HepG2 (cell line): ENCODE data around the gene NDRG3. TPM values are rescaled to one million over a fixed set of nuclear protein-coding genes. Genes with fewer than 3 reads are reported as not detected.
A peak's percentile ranks its signal among the peaks of the same experiment; 100 is the strongest.

Source experiments
- ATAC-seq: fragments of 200-7000 bp; cut with Tn5 transposase; 3 replicates; pipeline ENCODE4 v1.9.1; 2020; ENCODE audit warnings: mild to moderate bottlenecking, moderate library complexity
- BruUV-seq: library from RNA; stranded (reverse); fragments of 400-500 nt; replicated peaks from 2 replicates; lab custom pipeline; 2021; lab: Mats Ljungman, UMichigan
- CTCF ChIA-PET: fragments of 300-600 bp; formaldehyde crosslinking; extraction: SDS; loops from one replicate; lab custom pipeline; 2021; ENCODE audit warnings: low total read pairs, inconsistent platforms, low intra/inter-chr PET ratio; lab: Yijun Ruan, JAX
- POLR2A ChIA-PET: fragments of 350-600 bp; sonication (Branson Sonifier 250); formaldehyde crosslinking; loops from one replicate; lab custom pipeline; 2020; ENCODE audit warnings: antibody characterized with exemption, inconsistent platforms; lab: Yijun Ruan, JAX
- DNase-seq: peaks from one replicate; pipeline ENCODE4 v3.0.0-alpha.2; 2015; ENCODE audit warnings: low spot score
- FAIRE-seq: peaks from 3 replicates; lab custom pipeline; 2011; peaks lifted over from hg19 to GRCh38; lab: Jason Lieb, UNC
- H2AFZ ChIP-seq: one replicate; pipeline ENCODE4 v1.6.1; 2011; ENCODE audit warnings: low read length, inconsistent platforms
- H3K27ac ChIP-seq: fragments of 300-600 bp; 3 replicates; pipeline ENCODE4 v1.8.0; 2011; ENCODE audit warnings: mixed run types, mild to moderate bottlenecking, mixed read lengths, low read length, inconsistent platforms; ENCODE audit not compliant: insufficient read depth; ENCODE audit errors: extremely low read length
- H3K27me3 ChIP-seq, 2 experiments: fragments of 200-600 bp in 1 of 2; 2 replicates in 1 of 2; 3 replicates in 1 of 2; pipeline versions ENCODE4 v1.6.0 to v1.8.0; 2011; ENCODE audit warnings: low read length in 2 of 2, mild to moderate bottlenecking in 2 of 2, moderate library complexity in 2 of 2, inconsistent platforms in 1 of 2; ENCODE audit not compliant: insufficient read depth in 2 of 2, control insufficient read depth in 1 of 2
- H3K36me3 ChIP-seq, 2 experiments: fragments of 200-600 bp in 1 of 2; replicated peaks in 1 of 2; 2 replicates in 1 of 2; 3 replicates in 1 of 2; pipeline versions ENCODE4 v1.5.1 to v1.8.0; 2011; ENCODE audit warnings: low read length in 2 of 2, inconsistent platforms in 1 of 2; ENCODE audit not compliant: insufficient read depth in 2 of 2, control insufficient read depth in 1 of 2
- H3K4me1 ChIP-seq: 2 replicates; pipeline ENCODE4 v1.5.1; 2012; ENCODE audit warnings: low read length, inconsistent platforms; ENCODE audit not compliant: insufficient read depth
- H3K4me2 ChIP-seq: 2 replicates; pipeline ENCODE4 v1.6.0; 2011; ENCODE audit warnings: low read depth, low read length, inconsistent platforms
- H3K4me3 ChIP-seq, 3 experiments: fragments of 200-600 bp in 1 of 3; sonication (generic), shearing (Covaris generic) in 1 of 3; replicated peaks in 1 of 3; 2 replicates each; pipeline ENCODE4 v1.5.1; 2011 to 2016; ENCODE audit warnings: low read length in 3 of 3, inconsistent platforms in 2 of 3, low read depth in 2 of 3, mild to moderate bottlenecking in 2 of 3, control low read depth in 1 of 3, mixed read lengths in 1 of 3; ENCODE audit not compliant: insufficient read depth in 1 of 3
- H3K79me2 ChIP-seq: one replicate; pipeline ENCODE4 v1.6.1; 2011; ENCODE audit warnings: low read length, inconsistent platforms; ENCODE audit not compliant: insufficient read depth
- H3K9ac ChIP-seq: 2 replicates; pipeline ENCODE4 v1.6.0; 2011; ENCODE audit warnings: mild to moderate bottlenecking, low read depth, low read length, inconsistent platforms; ENCODE audit not compliant: insufficient read depth
- H3K9me3 ChIP-seq: 2 replicates; pipeline ENCODE4 v1.5.1; 2012; ENCODE audit warnings: mild to moderate bottlenecking, low read length
- H4K20me1 ChIP-seq: 2 replicates; pipeline ENCODE4 v1.6.0; 2011; ENCODE audit warnings: inconsistent platforms, mild to moderate bottlenecking, low read length, moderate library complexity; ENCODE audit not compliant: insufficient read depth
- ARNT2 ChIP-seq: sonication (generic); formaldehyde crosslinking; IDR thresholded peaks from 2 replicates; pipeline ENCODE4 v1.8.0; 2022; ENCODE audit warnings: mild to moderate bottlenecking, low read depth, missing genetic modification reagents, moderate library complexity
- FOXA1 ChIP-seq, 2 experiments: fragments of 450-650 bp in 1 of 2; sonication (generic) in 1 of 2; formaldehyde crosslinking in 1 of 2; IDR thresholded peaks; 2 replicates each; pipeline versions ENCODE4 v1.4.0 to v1.6.1; 2016 to 2020; ENCODE audit warnings: missing genetic modification reagents in 1 of 2
- FOXK1 ChIP-seq: sonication (generic); formaldehyde crosslinking; IDR thresholded peaks from 2 replicates; pipeline ENCODE4 v1.4.0; 2020; ENCODE audit warnings: low read depth, missing genetic modification reagents, borderline replicate concordance
- HNF1A ChIP-seq, 2 experiments: sonication (generic) in 1 of 2; formaldehyde crosslinking in 1 of 2; IDR thresholded peaks; 2 replicates each; pipeline versions ENCODE4 v1.4.0 to v1.6.1; 2016 to 2020; ENCODE audit warnings: borderline replicate concordance in 1 of 2, low read depth in 1 of 2, mild to moderate bottlenecking in 1 of 2, missing genetic modification reagents in 1 of 2
- MEIS1 ChIP-seq: sonication (generic); formaldehyde crosslinking; IDR thresholded peaks from 2 replicates; pipeline ENCODE4 v1.9.0; 2021; ENCODE audit warnings: mild to moderate bottlenecking, missing genetic modification reagents, moderate library complexity, borderline replicate concordance
- NR2F6 ChIP-seq, 2 experiments: IDR thresholded peaks; 2 replicates each; pipeline ENCODE4 v1.6.1; 2016; ENCODE audit warnings: antibody characterized with exemption in 1 of 2, mild to moderate bottlenecking in 1 of 2
- PAXIP1 ChIP-seq: sonication (generic); formaldehyde crosslinking; conservative IDR thresholded peaks from 2 replicates; pipeline ENCODE4 v1.4.0; 2020; ENCODE audit warnings: mild to moderate bottlenecking, missing genetic modification reagents, moderate library complexity
- RBM22 ChIP-seq: fragments of 200-400 bp; formaldehyde crosslinking; optimal IDR thresholded peaks from 2 replicates; pipeline ENCODE3; 2017; ENCODE audit warnings: mild to moderate bottlenecking, low read length, moderate library complexity
- SP1 ChIP-seq, 2 experiments: fragments of 450-650 bp in 1 of 2; sonication (generic) in 1 of 2; formaldehyde crosslinking in 1 of 2; IDR thresholded peaks; 2 replicates each; pipeline versions ENCODE4 v1.4.0 to v1.6.1; 2016 to 2020; ENCODE audit warnings: missing genetic modification reagents in 1 of 2
- SRSF1 ChIP-seq: fragments of 200-400 bp; formaldehyde crosslinking; optimal IDR thresholded peaks from 2 replicates; pipeline ENCODE3; 2017; ENCODE audit warnings: mild to moderate bottlenecking, low read depth, low read length, moderate library complexity
- TARDBP ChIP-seq: sonication (generic); formaldehyde crosslinking; IDR thresholded peaks from 2 replicates; pipeline ENCODE4 v1.8.0; 2022; ENCODE audit warnings: mild to moderate bottlenecking, missing genetic modification reagents
- ZFP91 ChIP-seq: sonication (generic); formaldehyde crosslinking; IDR thresholded peaks from 2 replicates; pipeline ENCODE4 v1.9.0; 2022; ENCODE audit warnings: missing genetic modification reagents, mild to moderate bottlenecking, borderline replicate concordance
- WGBS: methylation state at CpG from one replicate; pipeline ENCODE4 v1.1.6; 2017; ENCODE audit warnings: low lambda C conversion rate; 5-methylcytosine and 5-hydroxymethylcytosine counted together
- in situ Hi-C: cut with HindIII; loops from 2 replicates; pipeline ENCODE4 v1.10.0; 2017; ENCODE audit warnings: low pct_unique_long_range_greater_than_20kb; ENCODE audit not compliant: extremely low pct_ligation_motif_present
- intact Hi-C: fragments of 100-400 bp; cut with micrococcal nuclease; formaldehyde crosslinking; loops from one replicate; pipeline ENCODE4 v1.10.0; 2022; ENCODE audit not compliant: unreplicated experiment
- polyA plus RNA-seq, 8 experiments: library from polyadenylated mRNA; depleted of rRNA in 3 of 8; stranded (reverse) in 7 of 8; unstranded in 1 of 8; fragments of >200 nt; fragmentation: Illumina TruSeq in 4 of 8; extraction: Trizol in 4 of 8; gene quantifications; 2 replicates each; pipeline versions ENCODE4 v1.2.1 to v1.2.3, GENCODE V29; 2011 to 2016; ENCODE audit warnings: low read depth in 4 of 8, missing spikeins in 1 of 8, mixed read lengths in 1 of 8; ENCODE audit not compliant: insufficient read depth in 1 of 8
- total RNA-seq, 5 experiments: library from RNA; depleted of rRNA; stranded (reverse); fragments of >200 nt; fragmentation: Illumina TruSeq; extraction: Trizol; gene quantifications; 2 replicates each; pipeline ENCODE4 v1.2.3, GENCODE V29; 2016; ENCODE audit warnings: low read depth in 1 of 5

NDRG3 gene
- total and polyA plus RNA-seq, 2 of the 13 experiments (the other 11 are each of a cell fraction or from before 2014, with no cell fraction given), result 36.0 to 40.5 TPM

GRCh38 chr20:36670665-36671357, 75.1 kb downstream of the NDRG3 start:
- FAIRE-seq, result peak; percentile 82
- Histone ChIP-seq H2AFZ (no peak overlapping the region), H4K20me1 (no peaks in the 10 kb centered on the region), H3K9ac (no peak overlapping the region), H3K27ac (no peak overlapping the region), H3K79me2 (no peaks in the 10 kb centered on the region), H3K9me3 (no peaks in the 10 kb centered on the region), H3K4me3 (no peak overlapping the region), H3K4me2 (no peak overlapping the region), H3K4me1 (peaks cover 15% of the 10 kb centered on the region), H3K36me3 (peaks cover 0 to 12% of the 10 kb centered on the region in 2 experiments; a peak in 2 of 5 replicates), H3K27me3 (no peaks in the 10 kb centered on the region)
- ChIA-PET POLR2A (interaction anchor here (0.8 to 1.5 kb wide), 4 partner anchors 10 to 65 kb away, joined by 3 to 6 read pairs (median 4); partner anchors contain the start of gene RAB5IF), CTCF (no interaction called here)
- WGBS, result 69% methylated on average over 3 of the region's 3 CpGs
- DNase-seq, result peak; percentile 45
- in situ Hi-C loops (no loop called here), intact Hi-C loops (no loop called here)
- BruUV-seq, result no TSS peak
- ATAC-seq, result peak; percentile 87
- peak; percentile 65; the same call in 1 of the 2 replicates for TF ChIP-seq HNF1A (IDR thresholded peaks at IDR 0.05; ENCODE audit: low read depth)
- peak; percentile 60; the same call in 1 of the 2 replicates for TF ChIP-seq HNF1A (CRISPR knock-in tag; IDR thresholded peaks at IDR 0.05; ENCODE audit: borderline replicate concordance)
- no peak for TF ChIP-seq SP1 (IDR thresholded peaks at IDR 0.05)
- no peak for TF ChIP-seq SP1 (CRISPR knock-in tag; IDR thresholded peaks at IDR 0.05)
- TF ChIP-seq SRSF1, result no peak
- TF ChIP-seq ARNT2 (CRISPR knock-in tag), result no peak
- no peak for TF ChIP-seq MEIS1
- peak; percentile 65; the same call in 1 of the 2 replicates for TF ChIP-seq FOXK1
- TF ChIP-seq ZFP91 (CRISPR knock-in tag), result no peak
- TF ChIP-seq PAXIP1 (CRISPR knock-in tag), result 0 out of 2 replicates have a peak, but pooled peaks have one; percentile 21
- TF ChIP-seq TARDBP (CRISPR knock-in tag), result 0 out of 2 replicates have a peak, but pooled peaks have one; percentile 32
- no peak for TF ChIP-seq FOXA1 (IDR thresholded peaks at IDR 0.05)
- TF ChIP-seq FOXA1 (CRISPR knock-in tag; IDR thresholded peaks at IDR 0.05), result peak; percentile 73
- no peak for TF ChIP-seq RBM22
- no peak for TF ChIP-seq NR2F6 (IDR thresholded peaks at IDR 0.05)
- 0 out of 2 replicates have a peak, but pooled peaks have one; percentile 12 for TF ChIP-seq NR2F6 (CRISPR knock-in tag; IDR thresholded peaks at IDR 0.05)
